ENCODE measurements around the gene ITIH5. TPM values are rescaled to one million over a fixed set of nuclear protein-coding genes. Genes with fewer than 3 reads are reported as not detected.

The ITIH5 gene
- total RNA-seq, 6 experiments from 2014 or later, result 0.20 to 0.62 (median 0.48) TPM

- 68% methylated on average over 4 of the region's 4 CpGs for whole genome bisulfite sequencing (ENCODE audit: insufficient coverage, low coverage, low lambda C conversion rate, missing lambda C conversion rate)
- no peak overlapping the region for H3K27ac ChIP-seq
Measured at GRCh38 chr10:7545261-7545660, 121.5 kb downstream of the ITIH5 start.

GRCh38 chr10:7544203-7544602 is 122.6 kb downstream of the ITIH5 start:
- DNase-seq (no peak), ATAC-seq (no peak)
- Histone ChIP-seq H3K9me3 (no peaks in the 10 kb centered on the region), H3K4me1 (peaks cover 0 to 4% (median 0%) of the 10 kb centered on the region in 4 donors), H3K27ac (no peak overlapping the region), H3K4me3 (no peak overlapping the region), H3K27me3 (no peaks in the 10 kb centered on the region), H3K36me3 (no peaks in the 10 kb centered on the region)
- WGBS (ENCODE audit: insufficient coverage, low coverage, low lambda C conversion rate, missing lambda C conversion rate), result 76% methylated on average over 5 of the region's 6 CpGs
- TF ChIP-seq CTCF (IDR thresholded peaks at IDR 0.05) (no peak), POLR2A (IDR thresholded peaks at IDR 0.05) (no peak)
- intact Hi-C loops (cut with DNase I), result no loop called here

More at GRCh38 chr10:7545261-7545660, 121.5 kb downstream of the ITIH5 start:
- Histone ChIP-seq H3K4me3 (no peak overlapping the region), H3K4me1 (peaks cover 0 to 4% (median 0%) of the 10 kb centered on the region in 4 donors), H3K36me3 (no peaks in the 10 kb centered on the region), H3K27me3 (no peaks in the 10 kb centered on the region), H3K9me3 (no peaks in the 10 kb centered on the region)
- no peak for TF ChIP-seq POLR2A (IDR thresholded peaks at IDR 0.05)
- TF ChIP-seq CTCF (IDR thresholded peaks at IDR 0.05), result no peak
- DNase-seq (no peak), ATAC-seq (no peak)
- intact Hi-C loops (cut with DNase I), result no loop called here

- ATAC-seq, result peak in 3 of 4 donors; percentile 19 to 54 (median 34)
- H3K36me3 ChIP-seq, result no peaks in the 10 kb centered on the region
- DNase-seq, result no peak
- 30% methylated on average over 4 of the region's 6 CpGs for WGBS (ENCODE audit: insufficient coverage, low coverage, low lambda C conversion rate, missing lambda C conversion rate)
- TF ChIP-seq CTCF (IDR thresholded peaks at IDR 0.05), result no peak
- TF ChIP-seq POLR2A (IDR thresholded peaks at IDR 0.05), result no peak
- H3K4me1 ChIP-seq, result peaks cover 0 to 4% (median 0%) of the 10 kb centered on the region in 4 donors
- intact Hi-C loops (cut with DNase I), result no loop called here
- no peak overlapping the region for H3K27ac ChIP-seq
- no peaks in the 10 kb centered on the region for H3K27me3 ChIP-seq
- H3K4me3 ChIP-seq, result no peak overlapping the region
- no peaks in the 10 kb centered on the region for H3K9me3 ChIP-seq
Measured at GRCh38 chr10:7542189-7542914, 124.4 kb downstream of the ITIH5 start.

- DNase-seq (peak in 1 of 3 donors; percentile 35), ATAC-seq (peak; percentile 58 to 93 (median 82))
- intact Hi-C loops (cut with DNase I), result no loop called here
- Histone ChIP-seq H3K4me3 (no peak overlapping the region), H3K4me1 (peaks cover 0 to 4% (median 0%) of the 10 kb centered on the region in 4 donors), H3K27ac (no peak overlapping the region), H3K27me3 (no peaks in the 10 kb centered on the region), H3K36me3 (no peaks in the 10 kb centered on the region), H3K9me3 (no peaks in the 10 kb centered on the region)
- WGBS (ENCODE audit: insufficient coverage, low coverage, low lambda C conversion rate, missing lambda C conversion rate), result 56% methylated on average over 9 of the region's 22 CpGs
- TF ChIP-seq CTCF (IDR thresholded peaks at IDR 0.05) (no peak), POLR2A (IDR thresholded peaks at IDR 0.05) (no peak)
Measured at GRCh38 chr10:7541137-7542087, 125.4 kb downstream of the ITIH5 start.
